HEK293 (cell line): ENCODE measurements around the gene PROM2.

Experiments
- CTCF ChIA-PET: fragments of 350-600 bp; formaldehyde crosslinking; extraction: SDS; loops from one replicate; lab custom pipeline; 2021; ENCODE audit warnings: antibody characterized with exemption; lab: Yijun Ruan, JAX
- POLR2A ChIA-PET: fragments of 300-600 bp; formaldehyde crosslinking; extraction: SDS; loops from one replicate; lab custom pipeline; 2020; ENCODE audit warnings: antibody characterized with exemption, inconsistent platforms; lab: Yijun Ruan, JAX
- H3K27ac ChIP-seq: fragments of 200-500 bp; sonication (Bioruptor generic); 2 replicates; pipeline ENCODE4 v1.5.1; 2014; ENCODE audit warnings: low read depth, low read length, control low read depth, inconsistent platforms; ENCODE audit errors: extremely low read depth
- H3K36me3 ChIP-seq, 2 experiments: fragments of 200-500 bp in 1 of 2; sonication (Bioruptor generic) in 1 of 2; 1 replicate in 1 of 2; 2 replicates in 1 of 2; pipeline ENCODE4 v1.5.1; 2014 to 2017; ENCODE audit warnings: inconsistent platforms in 2 of 2, low read length in 2 of 2; ENCODE audit not compliant: control insufficient read depth in 2 of 2, insufficient read depth in 1 of 2
- H3K4me1 ChIP-seq: fragments of 200-500 bp; sonication (Bioruptor generic); 2 replicates; pipeline ENCODE4 v1.5.1; 2014; ENCODE audit warnings: mild to moderate bottlenecking, low read length, inconsistent platforms; ENCODE audit not compliant: control insufficient read depth, insufficient read depth
- H3K4me3 ChIP-seq: 2 replicates; pipeline ENCODE4 v1.5.1; 2011; ENCODE audit warnings: low read depth, mild to moderate bottlenecking, control low read depth, low read length, moderate library complexity
- H3K9me3 ChIP-seq: fragments of 200-500 bp; sonication (Bioruptor generic); 2 replicates; pipeline ENCODE4 v1.5.1; 2014; ENCODE audit warnings: low read depth, low read length, inconsistent platforms; ENCODE audit not compliant: control insufficient read depth, insufficient read depth
- GLIS2 ChIP-seq: fragments of 450-650 bp; formaldehyde crosslinking; IDR thresholded peaks from 2 replicates; pipeline ENCODE4 v1.5.1; 2016; ENCODE audit warnings: missing biosample characterization, missing genetic modification characterization
- KLF1 ChIP-seq: fragments of 450-650 bp; formaldehyde crosslinking; IDR thresholded peaks from 2 replicates; pipeline ENCODE4 v1.5.1; 2016; ENCODE audit warnings: missing biosample characterization, missing genetic modification characterization
- SCRT1 ChIP-seq: fragments of 450-650 bp; formaldehyde crosslinking; IDR thresholded peaks from 2 replicates; pipeline ENCODE4 v1.5.1; 2016; ENCODE audit warnings: missing biosample characterization, missing genetic modification characterization, borderline replicate concordance
- TCF7L2 ChIP-seq: IDR thresholded peaks from 2 replicates; pipeline ENCODE4 v1.6.1; 2011; ENCODE audit warnings: low read depth, mild to moderate bottlenecking, inconsistent platforms, low read length, moderate library complexity, borderline replicate concordance
- TRIM28 ChIP-seq: IDR thresholded peaks from 2 replicates; pipeline ENCODE4 v1.6.1; 2011; ENCODE audit warnings: low read length, control low read depth, borderline replicate concordance
- ZIC2 ChIP-seq: fragments of 450-650 bp; formaldehyde crosslinking; IDR thresholded peaks from 2 replicates; pipeline ENCODE4 v1.5.1; 2016; ENCODE audit warnings: missing biosample characterization, missing genetic modification characterization
- ZNF155 ChIP-seq: fragments of 450-650 bp; formaldehyde crosslinking; IDR thresholded peaks from 2 replicates; pipeline ENCODE4 v1.5.1; 2016; ENCODE audit warnings: missing biosample characterization, missing genetic modification characterization
- ZNF202 ChIP-seq: fragments of 450-650 bp; formaldehyde crosslinking; IDR thresholded peaks from 2 replicates; pipeline ENCODE4 v1.5.1; 2016; ENCODE audit warnings: missing biosample characterization, missing genetic modification characterization, borderline replicate concordance
- ZNF311 ChIP-seq: fragments of 450-650 bp; formaldehyde crosslinking; IDR thresholded peaks from 2 replicates; pipeline ENCODE4 v1.5.1; 2017; ENCODE audit warnings: missing biosample characterization, missing genetic modification characterization, borderline replicate concordance
- ZNF341 ChIP-seq: fragments of 450-650 bp; formaldehyde crosslinking; IDR thresholded peaks from 2 replicates; pipeline ENCODE4; 2016; ENCODE audit warnings: low read depth, missing biosample characterization, missing genetic modification characterization
- ZNF366 ChIP-seq: fragments of 450-650 bp; formaldehyde crosslinking; conservative IDR thresholded peaks from 2 replicates; pipeline ENCODE4 v1.5.1; 2016; ENCODE audit warnings: missing biosample characterization, missing genetic modification characterization
- ZNF391 ChIP-seq: fragments of 450-650 bp; formaldehyde crosslinking; IDR thresholded peaks from 2 replicates; pipeline ENCODE4 v1.5.1; 2016; ENCODE audit warnings: low read depth, missing biosample characterization, missing genetic modification characterization, borderline replicate concordance
- ZNF416 ChIP-seq: fragments of 450-650 bp; formaldehyde crosslinking; IDR thresholded peaks from 2 replicates; pipeline ENCODE4 v1.5.1; 2016; ENCODE audit warnings: missing biosample characterization, missing genetic modification characterization
- ZNF501 ChIP-seq: fragments of 450-650 bp; formaldehyde crosslinking; IDR thresholded peaks from 2 replicates; pipeline ENCODE4 v1.5.1; 2016; ENCODE audit warnings: missing biosample characterization, missing genetic modification characterization
- ZNF514 ChIP-seq: fragments of 450-650 bp; formaldehyde crosslinking; IDR thresholded peaks from 2 replicates; pipeline ENCODE4 v1.5.1; 2016; ENCODE audit warnings: missing biosample characterization, missing genetic modification characterization
- ZNF596 ChIP-seq: fragments of 450-650 bp; IDR thresholded peaks from 2 replicates; pipeline ENCODE4 v1.5.0; 2018; ENCODE audit warnings: missing biosample characterization, mild to moderate bottlenecking, missing genetic modification characterization, moderate library complexity
- ZNF701 ChIP-seq: fragments of 450-650 bp; formaldehyde crosslinking; IDR thresholded peaks from 2 replicates; pipeline ENCODE4 v1.5.1; 2016; ENCODE audit warnings: missing biosample characterization, missing genetic modification characterization
- TF ChIP-seq, protein P1 (sequence below): fragments of 450-650 bp; formaldehyde crosslinking; IDR thresholded peaks from 2 replicates; pipeline ENCODE4 v1.5.1; 2016; ENCODE audit warnings: missing biosample characterization, missing genetic modification characterization
- TF ChIP-seq, protein P2 (sequence below): fragments of 450-650 bp; formaldehyde crosslinking; IDR thresholded peaks from 2 replicates; pipeline ENCODE4 v1.5.1; 2016; ENCODE audit warnings: missing biosample characterization, missing genetic modification characterization

The PROM2 gene

DNA sequence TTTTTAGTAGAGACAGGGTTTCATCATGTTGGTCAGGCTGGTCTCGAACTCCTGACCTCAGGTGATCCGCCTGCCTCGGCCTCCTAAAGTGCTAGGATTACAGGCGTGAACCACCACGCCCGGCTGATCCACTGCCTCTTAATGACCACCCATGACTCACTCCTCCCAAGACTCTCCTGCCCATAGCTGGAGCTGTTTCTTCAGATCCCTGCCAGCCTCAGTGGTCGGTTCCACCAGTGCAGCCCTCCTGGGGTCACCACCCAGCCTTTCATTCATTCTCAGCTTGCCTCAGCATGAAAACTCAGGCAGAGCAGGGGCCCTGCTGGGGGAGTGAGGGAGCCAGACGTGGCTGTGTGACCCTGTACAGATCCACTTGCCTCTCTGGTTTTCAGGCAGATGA is 35.4 kb downstream of the PROM2 start:
- no peaks in the 10 kb centered on the region for H3K9me3 ChIP-seq
- ChIA-PET CTCF (interaction anchor here (2.0 kb wide), 1 partner anchor 78 kb away, joined by 5 read pairs; no protein-coding TSS in a partner anchor), POLR2A (no interaction called here)
- H3K4me3 ChIP-seq, result no peak overlapping the region
- H3K27ac ChIP-seq, result no peak overlapping the region
- TF ChIP-seq ZNF501 (tag by site-specific recombination), result no peak
- TF ChIP-seq KLF1 (tag by site-specific recombination), result peak; percentile 43; the same call in 1 of the 2 replicates
- TF ChIP-seq ZNF514 (tag by site-specific recombination), result no peak
- TF ChIP-seq GLIS2 (tag by site-specific recombination), result no peak
- TF ChIP-seq ZNF416 (tag by site-specific recombination), result no peak
- no peak for TF ChIP-seq ZNF366 (tag by site-specific recombination)
- no peak for TF ChIP-seq ZNF155
- peak; percentile 52 for TF ChIP-seq ZIC2 (tag by site-specific recombination)
- no peak for TF ChIP-seq TCF7L2
- H3K4me1 ChIP-seq, result no peaks in the 10 kb centered on the region
- no peaks in the 10 kb centered on the region for H3K36me3 ChIP-seq

DNA sequence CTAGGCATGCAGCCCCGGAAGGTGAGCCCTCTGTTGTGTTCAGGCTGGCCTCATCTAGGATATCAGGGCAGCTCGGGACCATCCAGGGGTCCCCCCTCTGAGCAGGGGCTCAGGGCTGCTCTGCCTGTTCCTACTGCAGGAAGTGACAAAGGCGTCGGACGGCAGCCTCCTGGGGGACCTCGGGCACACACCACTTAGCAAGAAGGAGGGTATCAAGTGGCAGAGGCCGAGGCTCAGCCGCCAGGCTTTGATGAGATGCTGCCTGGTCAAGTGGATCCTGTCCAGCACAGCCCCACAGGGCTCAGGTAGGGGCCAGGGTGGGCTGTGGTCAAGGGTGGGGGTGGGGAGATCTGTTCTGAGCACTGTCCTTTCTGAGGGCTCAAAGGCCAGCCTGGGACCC is 36.0 kb downstream of the PROM2 start:
- Histone ChIP-seq H3K9me3 (no peaks in the 10 kb centered on the region), H3K4me1 (no peaks in the 10 kb centered on the region), H3K27ac (no peak overlapping the region), H3K4me3 (no peak overlapping the region), H3K36me3 (no peaks in the 10 kb centered on the region)
- CTCF ChIA-PET, result no interaction called here
- POLR2A ChIA-PET, result no interaction called here
- TF ChIP-seq, protein P1, sequence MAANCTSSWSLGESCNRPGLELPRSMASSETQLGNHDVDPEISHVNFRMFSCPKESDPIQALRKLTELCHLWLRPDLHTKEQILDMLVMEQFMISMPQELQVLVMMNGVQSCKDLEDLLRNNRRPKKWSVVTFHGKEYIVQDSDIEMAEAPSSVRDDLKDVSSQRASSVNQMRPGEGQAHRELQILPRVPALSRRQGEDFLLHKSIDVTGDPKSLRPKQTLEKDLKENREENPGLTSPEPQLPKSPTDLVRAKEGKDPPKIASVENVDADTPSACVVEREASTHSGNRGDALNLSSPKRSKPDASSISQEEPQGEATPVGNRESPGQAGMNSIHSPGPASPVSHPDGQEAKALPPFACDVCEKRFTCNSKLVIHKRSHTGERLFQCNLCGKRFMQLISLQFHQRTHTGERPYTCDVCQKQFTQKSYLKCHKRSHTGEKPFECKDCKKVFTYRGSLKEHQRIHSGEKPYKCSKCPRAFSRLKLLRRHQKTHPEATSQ (tag by site-specific recombination), result no peak

DNA sequence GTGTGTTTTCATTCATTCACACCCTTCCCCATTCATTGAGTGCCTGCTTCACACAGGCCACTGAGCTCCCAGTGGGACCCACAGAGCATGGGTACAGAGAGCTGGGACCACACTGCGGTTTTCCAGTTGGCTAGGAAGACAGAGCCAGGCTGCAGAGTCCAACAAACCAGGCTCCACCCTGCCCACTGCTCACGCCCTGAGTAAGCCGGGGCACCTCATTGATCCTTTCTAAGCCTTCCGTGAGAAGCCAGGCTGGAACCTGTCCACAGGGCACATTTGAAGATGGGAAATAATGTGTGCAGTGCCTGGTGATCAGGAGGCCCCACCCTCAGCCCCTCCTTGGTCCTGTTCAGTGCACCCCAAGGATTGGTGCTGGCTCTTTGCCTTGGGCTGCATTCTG is 36.4 kb downstream of the PROM2 start:
- ChIA-PET POLR2A (no interaction called here), CTCF (no interaction called here)
- no peaks in the 10 kb centered on the region for H3K9me3 ChIP-seq
- no peaks in the 10 kb centered on the region for H3K36me3 ChIP-seq
- TF ChIP-seq ZNF202 (tag by site-specific recombination) (no peak), ZNF366 (tag by site-specific recombination) (no peak), TRIM28 (no peak), ZNF341 (tag by site-specific recombination) (no peak), ZNF596 (tag by site-specific recombination) (no peak), ZNF311 (tag by site-specific recombination) (no peak), SCRT1 (tag by site-specific recombination) (no peak), ZNF701 (tag by site-specific recombination) (no peak), ZNF391 (tag by site-specific recombination) (no peak)
- TF ChIP-seq, protein P2, sequence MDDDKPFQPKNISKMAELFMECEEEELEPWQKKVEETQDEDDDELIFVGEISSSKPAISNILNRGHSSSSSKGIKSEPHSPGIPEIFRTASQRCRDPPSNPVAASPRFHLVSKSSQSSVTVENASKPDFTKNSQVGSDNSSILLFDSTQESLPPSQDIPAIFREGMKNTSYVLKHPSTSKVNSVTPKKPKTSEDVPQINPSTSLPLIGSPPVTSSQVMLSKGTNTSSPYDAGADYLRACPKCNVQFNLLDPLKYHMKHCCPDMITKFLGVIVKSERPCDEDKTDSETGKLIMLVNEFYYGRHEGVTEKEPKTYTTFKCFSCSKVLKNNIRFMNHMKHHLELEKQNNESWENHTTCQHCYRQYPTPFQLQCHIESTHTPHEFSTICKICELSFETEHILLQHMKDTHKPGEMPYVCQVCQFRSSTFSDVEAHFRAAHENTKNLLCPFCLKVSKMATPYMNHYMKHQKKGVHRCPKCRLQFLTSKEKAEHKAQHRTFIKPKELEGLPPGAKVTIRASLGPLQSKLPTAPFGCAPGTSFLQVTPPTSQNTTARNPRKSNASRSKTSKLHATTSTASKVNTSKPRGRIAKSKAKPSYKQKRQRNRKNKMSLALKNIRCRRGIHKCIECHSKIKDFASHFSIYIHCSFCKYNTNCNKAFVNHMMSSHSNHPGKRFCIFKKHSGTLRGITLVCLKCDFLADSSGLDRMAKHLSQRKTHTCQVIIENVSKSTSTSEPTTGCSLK (tag by site-specific recombination), result no peak
- no peak overlapping the region for H3K4me3 ChIP-seq
- no peak overlapping the region for H3K27ac ChIP-seq
- no peaks in the 10 kb centered on the region for H3K4me1 ChIP-seq
